Testis (tissue), 2 donors: Measurements from ENCODE around the gene PRKAR1B.

ENCODE experiments used
- CTCF ChIP-seq, 3 experiments: fragments of 450-650 bp in 2 of 3; fragments of 200-600 bp in 1 of 3; sonication (generic) in 1 of 3; IDR thresholded peaks; one replicate each; pipeline ENCODE4 v1.5.1; 2016 to 2019; ENCODE audit warnings: antibody characterized with exemption in 3 of 3, mild to moderate bottlenecking in 2 of 3, moderate library complexity in 1 of 3
- POLR2A ChIP-seq: fragments of 450-650 bp; IDR thresholded peaks from one replicate; pipeline ENCODE4 v1.6.1; 2017; ENCODE audit warnings: antibody characterized with exemption, mild to moderate bottlenecking, moderate library complexity

- TF ChIP-seq CTCF (IDR thresholded peaks at IDR 0.05) (no peak), POLR2A (no peak)
Measured at GRCh38 chr7:525740-526139, 201.3 kb downstream of the PRKAR1B start.
